Measurements from ENCODE around the gene DUSP16. TPM values are rescaled to one million over a fixed set of nuclear protein-coding genes. Genes with fewer than 3 reads are reported as not detected.
"Not testable (repeated sequence)": the region's sequence is repeated elsewhere in the genome, so short reads cannot be mapped to it uniquely, and the experiment has no call there.

Gene DUSP16
- polyA plus RNA-seq, 2 of the 4 experiments (the other 2 are of a cell fraction): 18.2 to 34.7 TPM

DNA sequence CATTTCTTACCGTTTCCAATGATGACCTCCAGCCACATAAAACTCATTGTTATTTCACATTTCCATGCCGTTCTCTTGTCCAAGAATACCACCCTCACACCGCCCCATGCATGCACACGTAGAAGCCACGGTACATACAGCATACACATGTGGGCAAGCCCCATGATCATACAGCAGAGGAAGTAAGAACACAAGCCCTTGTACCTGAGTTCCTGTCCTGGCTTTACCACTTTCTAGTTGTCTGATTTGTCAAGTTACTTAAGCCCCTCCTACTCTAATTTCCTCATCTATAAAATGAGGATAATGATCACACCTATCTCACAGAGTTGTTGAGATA is 59.9 kb downstream of the DUSP16 start (continued):
- TF ChIP-seq, protein P1, sequence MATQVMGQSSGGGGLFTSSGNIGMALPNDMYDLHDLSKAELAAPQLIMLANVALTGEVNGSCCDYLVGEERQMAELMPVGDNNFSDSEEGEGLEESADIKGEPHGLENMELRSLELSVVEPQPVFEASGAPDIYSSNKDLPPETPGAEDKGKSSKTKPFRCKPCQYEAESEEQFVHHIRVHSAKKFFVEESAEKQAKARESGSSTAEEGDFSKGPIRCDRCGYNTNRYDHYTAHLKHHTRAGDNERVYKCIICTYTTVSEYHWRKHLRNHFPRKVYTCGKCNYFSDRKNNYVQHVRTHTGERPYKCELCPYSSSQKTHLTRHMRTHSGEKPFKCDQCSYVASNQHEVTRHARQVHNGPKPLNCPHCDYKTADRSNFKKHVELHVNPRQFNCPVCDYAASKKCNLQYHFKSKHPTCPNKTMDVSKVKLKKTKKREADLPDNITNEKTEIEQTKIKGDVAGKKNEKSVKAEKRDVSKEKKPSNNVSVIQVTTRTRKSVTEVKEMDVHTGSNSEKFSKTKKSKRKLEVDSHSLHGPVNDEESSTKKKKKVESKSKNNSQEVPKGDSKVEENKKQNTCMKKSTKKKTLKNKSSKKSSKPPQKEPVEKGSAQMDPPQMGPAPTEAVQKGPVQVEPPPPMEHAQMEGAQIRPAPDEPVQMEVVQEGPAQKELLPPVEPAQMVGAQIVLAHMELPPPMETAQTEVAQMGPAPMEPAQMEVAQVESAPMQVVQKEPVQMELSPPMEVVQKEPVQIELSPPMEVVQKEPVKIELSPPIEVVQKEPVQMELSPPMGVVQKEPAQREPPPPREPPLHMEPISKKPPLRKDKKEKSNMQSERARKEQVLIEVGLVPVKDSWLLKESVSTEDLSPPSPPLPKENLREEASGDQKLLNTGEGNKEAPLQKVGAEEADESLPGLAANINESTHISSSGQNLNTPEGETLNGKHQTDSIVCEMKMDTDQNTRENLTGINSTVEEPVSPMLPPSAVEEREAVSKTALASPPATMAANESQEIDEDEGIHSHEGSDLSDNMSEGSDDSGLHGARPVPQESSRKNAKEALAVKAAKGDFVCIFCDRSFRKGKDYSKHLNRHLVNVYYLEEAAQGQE (IDR thresholded peaks at IDR 0.05): no peak
- no peak for TF ChIP-seq NR3C1 (IDR thresholded peaks at IDR 0.05)
- no peak for TF ChIP-seq ZSCAN20 (CRISPR knock-in tag; IDR thresholded peaks at IDR 0.05)
- TF ChIP-seq CBX8 (IDR thresholded peaks at IDR 0.05): no peak
- TF ChIP-seq EHMT2 (IDR thresholded peaks at IDR 0.05; ENCODE audit: low read depth): no peak
- no peak for TF ChIP-seq ZFP36 (IDR thresholded peaks at IDR 0.05; ENCODE audit: borderline replicate concordance, partially characterized antibody)
- no peak for TF ChIP-seq POLR2A (IDR thresholded peaks at IDR 0.05; ENCODE audit: low read length)
- TF ChIP-seq TP53 (CRISPR knock-in tag; IDR thresholded peaks at IDR 0.05): no peak
- no peak for TF ChIP-seq JUNB (IDR thresholded peaks at IDR 0.05)
- TF ChIP-seq CBX2 (IDR thresholded peaks at IDR 0.05; ENCODE audit: borderline replicate concordance, low read depth): no peak

DNA sequence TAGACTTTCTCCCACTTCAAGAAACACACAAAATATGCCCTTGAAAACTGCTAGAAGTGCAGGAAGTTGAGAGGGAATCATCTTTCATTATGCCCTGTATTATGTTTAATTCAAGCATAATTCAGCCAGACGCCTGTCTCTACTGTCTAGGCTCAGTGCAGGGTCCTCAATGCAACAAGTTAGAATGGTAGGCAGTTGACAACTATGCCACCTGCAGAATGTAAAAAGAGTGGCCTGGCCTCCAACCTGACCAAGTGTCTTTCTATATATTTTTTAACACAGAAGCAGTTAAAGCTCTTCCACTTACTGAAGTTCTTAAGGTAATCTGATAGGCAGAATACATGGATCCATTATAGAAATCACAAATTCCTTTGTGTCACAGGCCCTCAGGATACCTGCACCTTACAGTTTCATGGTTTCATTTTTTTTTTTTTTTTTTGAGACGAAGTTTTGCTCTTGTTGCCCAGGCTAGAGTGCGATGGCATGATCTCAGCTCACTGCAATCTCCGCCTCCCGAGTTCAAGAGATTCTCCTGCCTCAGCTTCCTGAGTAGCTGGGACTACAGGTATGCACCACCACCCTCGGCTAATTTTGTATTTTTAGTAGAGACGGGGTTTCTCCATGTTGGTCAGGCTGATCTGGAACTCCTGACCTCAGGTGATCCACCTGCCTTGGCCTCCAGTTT is 60.4 kb downstream of the DUSP16 start:
- CTCF ChIA-PET: interaction anchor here (0.6 to 1.3 kb wide), 3 partner anchors 14 to 234 kb away, joined by 3 to 5 read pairs (median 3); no protein-coding TSS in a partner anchor
- FAIRE-seq; H3K4me3 ChIP-seq; DNase-seq (ENCODE audit: low read depth in 1 of 2, low spot score in 1 of 2); H3K4me2 ChIP-seq; ATAC-seq; H3K27ac ChIP-seq; POLR2A ChIA-PET; H3K9me3 ChIP-seq: not testable (repeated sequence)
- peaks cover 21% of the 10 kb centered on the region; the same call in 1 of the 3 replicates for H3K4me1 ChIP-seq
- 88% methylated on average over 7 of the region's 7 CpGs for WGBS (ENCODE audit: missing lambda C conversion rate)

DNA sequence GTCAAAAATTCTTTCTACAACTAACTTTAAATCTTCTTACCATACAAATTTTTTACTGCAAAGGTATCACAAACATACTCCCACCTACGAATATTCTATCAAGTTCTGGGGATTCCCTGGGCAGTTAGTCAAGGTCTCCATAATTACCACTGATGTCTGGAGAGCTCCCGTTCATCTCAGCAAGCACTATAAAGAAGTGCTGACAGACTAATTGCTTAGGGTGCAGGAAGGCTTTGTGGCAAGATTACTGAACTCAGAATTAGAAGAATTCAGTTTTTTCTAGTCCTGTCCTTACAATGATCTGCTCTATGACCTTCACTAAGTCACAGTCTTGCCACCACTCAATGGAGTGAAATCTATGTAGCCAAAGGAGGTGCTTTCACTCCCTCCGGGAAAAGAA is 61.5 kb downstream of the DUSP16 start:
- Histone ChIP-seq H3K4me2 (no peak overlapping the region), H3K4me3 (no peak overlapping the region), H3K4me1 (peaks cover 15% of the 10 kb centered on the region; the same call in 1 of the 3 replicates), H3K27ac (no peak overlapping the region), H3K9me3 (no peaks in the 10 kb centered on the region)
- ChIA-PET POLR2A (no interaction called here), CTCF (no interaction called here)
- TF ChIP-seq, protein P2, sequence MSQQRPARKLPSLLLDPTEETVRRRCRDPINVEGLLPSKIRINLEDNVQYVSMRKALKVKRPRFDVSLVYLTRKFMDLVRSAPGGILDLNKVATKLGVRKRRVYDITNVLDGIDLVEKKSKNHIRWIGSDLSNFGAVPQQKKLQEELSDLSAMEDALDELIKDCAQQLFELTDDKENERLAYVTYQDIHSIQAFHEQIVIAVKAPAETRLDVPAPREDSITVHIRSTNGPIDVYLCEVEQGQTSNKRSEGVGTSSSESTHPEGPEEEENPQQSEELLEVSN (IDR thresholded peaks at IDR 0.05; ENCODE audit: borderline replicate concordance, low read depth): no peak
- no peak for TF ChIP-seq PHF8 (IDR thresholded peaks at IDR 0.05; ENCODE audit: borderline replicate concordance, low read depth)
- no peak for TF ChIP-seq RNF2 (IDR thresholded peaks at IDR 0.05; ENCODE audit: borderline replicate concordance, low read depth)
- TF ChIP-seq, protein P3, sequence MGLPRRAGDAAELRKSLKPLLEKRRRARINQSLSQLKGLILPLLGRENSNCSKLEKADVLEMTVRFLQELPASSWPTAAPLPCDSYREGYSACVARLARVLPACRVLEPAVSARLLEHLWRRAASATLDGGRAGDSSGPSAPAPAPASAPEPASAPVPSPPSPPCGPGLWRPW (IDR thresholded peaks at IDR 0.05): no peak
- TF ChIP-seq BHLHE40 (IDR thresholded peaks at IDR 0.05; ENCODE audit: low read depth, low read length): no peak
- TF ChIP-seq EHMT2 (IDR thresholded peaks at IDR 0.05; ENCODE audit: low read depth): no peak
- TF ChIP-seq EHF (CRISPR knock-in tag; IDR thresholded peaks at IDR 0.05): no peak
- TF ChIP-seq RCOR1 (IDR thresholded peaks at IDR 0.05; ENCODE audit: low read depth, low read length): no peak
- TF ChIP-seq CEBPB (IDR thresholded peaks at IDR 0.05): no peak
- no peak for TF ChIP-seq MYC (IDR thresholded peaks at IDR 0.05; ENCODE audit: borderline replicate concordance, low read length)
- TF ChIP-seq CBX2 (IDR thresholded peaks at IDR 0.05; ENCODE audit: borderline replicate concordance, low read depth): no peak
- TF ChIP-seq, protein P4, sequence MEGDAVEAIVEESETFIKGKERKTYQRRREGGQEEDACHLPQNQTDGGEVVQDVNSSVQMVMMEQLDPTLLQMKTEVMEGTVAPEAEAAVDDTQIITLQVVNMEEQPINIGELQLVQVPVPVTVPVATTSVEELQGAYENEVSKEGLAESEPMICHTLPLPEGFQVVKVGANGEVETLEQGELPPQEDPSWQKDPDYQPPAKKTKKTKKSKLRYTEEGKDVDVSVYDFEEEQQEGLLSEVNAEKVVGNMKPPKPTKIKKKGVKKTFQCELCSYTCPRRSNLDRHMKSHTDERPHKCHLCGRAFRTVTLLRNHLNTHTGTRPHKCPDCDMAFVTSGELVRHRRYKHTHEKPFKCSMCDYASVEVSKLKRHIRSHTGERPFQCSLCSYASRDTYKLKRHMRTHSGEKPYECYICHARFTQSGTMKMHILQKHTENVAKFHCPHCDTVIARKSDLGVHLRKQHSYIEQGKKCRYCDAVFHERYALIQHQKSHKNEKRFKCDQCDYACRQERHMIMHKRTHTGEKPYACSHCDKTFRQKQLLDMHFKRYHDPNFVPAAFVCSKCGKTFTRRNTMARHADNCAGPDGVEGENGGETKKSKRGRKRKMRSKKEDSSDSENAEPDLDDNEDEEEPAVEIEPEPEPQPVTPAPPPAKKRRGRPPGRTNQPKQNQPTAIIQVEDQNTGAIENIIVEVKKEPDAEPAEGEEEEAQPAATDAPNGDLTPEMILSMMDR (IDR thresholded peaks at IDR 0.05): no peak
- no peak for TF ChIP-seq CHD4 (IDR thresholded peaks at IDR 0.05; ENCODE audit: borderline replicate concordance)
- no peak for TF ChIP-seq FOSB (CRISPR knock-in tag; IDR thresholded peaks at IDR 0.05)
- DNase-seq (ENCODE audit: low read depth in 1 of 2, low spot score in 1 of 2) (no peak), FAIRE-seq (no peak), ATAC-seq (no peak)
- 86% methylated on average over 3 of the region's 3 CpGs for WGBS (ENCODE audit: missing lambda C conversion rate)

All from A549 (cell line).